LHCN-M2 (cell line): ENCODE results near the gene COL4A1. TPM values are rescaled to one million over a fixed set of nuclear protein-coding genes. Genes with fewer than 3 reads are reported as not detected.
A peak's percentile ranks its signal among the peaks of the same experiment; 100 is the strongest.
"Not testable (repeated sequence)": the region's sequence is repeated elsewhere in the genome, so short reads cannot be mapped to it uniquely, and the experiment has no call there.

Experiments used
- DNase-seq: peaks from one replicate; pipeline ENCODE4 v3.0.0-alpha.2; 2012; ENCODE audit warnings: low read depth
- total RNA-seq: library from RNA; depleted of rRNA; stranded (reverse); fragments of >200 nt; gene quantifications from 2 replicates; pipeline ENCODE4 v1.2.3, GENCODE V29; 2014

Gene COL4A1
- total RNA-seq, 1 experiment from 2014 or later = 68.5 TPM

DNA sequence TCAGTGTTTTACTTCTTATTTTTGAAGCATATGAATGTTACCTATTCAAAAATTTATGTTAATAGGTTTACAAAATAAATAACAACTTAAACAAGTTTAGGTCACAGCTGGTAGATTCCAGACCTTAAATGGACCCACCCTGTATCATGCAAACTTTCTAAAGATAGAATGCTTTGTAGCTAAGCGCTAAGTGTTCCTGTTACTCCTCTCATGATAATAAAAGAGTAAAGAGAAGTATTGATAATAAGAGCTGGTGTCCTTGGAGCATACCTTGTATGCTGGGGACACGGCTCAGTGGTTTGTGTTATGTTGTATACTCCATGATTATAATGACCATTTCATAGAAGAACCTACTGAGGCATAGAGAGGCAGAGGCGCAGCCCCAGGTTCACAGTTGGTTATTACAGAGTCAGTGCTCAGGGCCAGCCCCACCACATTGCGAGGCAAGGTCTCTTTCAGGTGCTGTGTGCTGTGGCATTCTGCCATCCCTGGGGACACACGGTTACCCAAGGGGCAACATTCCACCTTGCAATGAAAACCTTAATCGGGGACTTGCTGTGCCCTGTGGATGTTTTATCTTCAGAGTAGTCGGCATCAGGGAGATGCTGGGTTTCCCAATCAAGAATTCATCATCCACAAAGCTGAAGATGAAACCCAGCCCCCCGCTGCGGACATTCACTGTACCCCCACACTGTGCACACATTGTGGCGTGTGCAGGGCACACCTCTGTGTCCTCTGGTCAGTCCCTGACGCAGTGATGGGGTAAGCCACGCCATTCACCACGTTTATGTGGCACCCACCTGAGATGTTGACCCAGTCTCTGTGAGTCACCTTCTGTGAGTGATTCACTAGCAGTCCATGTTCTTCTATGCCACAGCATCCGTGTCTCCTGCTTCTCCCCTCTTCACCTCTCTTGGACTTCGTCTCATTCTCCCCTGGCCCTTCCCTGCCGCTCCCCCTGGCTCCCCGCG, 186.7 kb downstream of the COL4A1 start:
- no peak for DNase-seq

DNA sequence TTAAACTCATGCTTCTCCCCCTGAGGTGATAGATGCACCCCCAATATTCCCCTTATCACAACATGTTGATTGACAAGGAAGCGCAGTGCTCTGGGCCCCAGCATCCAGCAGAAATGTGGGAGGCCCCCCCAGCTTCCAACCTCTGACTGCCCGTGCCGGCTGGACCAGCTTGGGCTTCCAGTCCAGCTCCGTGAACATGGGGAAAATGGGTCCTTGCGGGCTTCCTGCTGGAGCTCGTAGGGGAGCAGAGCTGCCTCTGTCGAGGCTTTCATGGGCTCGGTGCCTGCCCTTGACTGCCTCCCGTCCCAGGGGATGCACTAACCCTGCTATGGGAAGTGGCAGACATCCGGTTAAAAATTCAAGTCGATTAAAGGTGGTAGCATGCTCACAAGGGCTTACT, 188.9 kb downstream of the COL4A1 start:
- no peak for DNase-seq

DNA sequence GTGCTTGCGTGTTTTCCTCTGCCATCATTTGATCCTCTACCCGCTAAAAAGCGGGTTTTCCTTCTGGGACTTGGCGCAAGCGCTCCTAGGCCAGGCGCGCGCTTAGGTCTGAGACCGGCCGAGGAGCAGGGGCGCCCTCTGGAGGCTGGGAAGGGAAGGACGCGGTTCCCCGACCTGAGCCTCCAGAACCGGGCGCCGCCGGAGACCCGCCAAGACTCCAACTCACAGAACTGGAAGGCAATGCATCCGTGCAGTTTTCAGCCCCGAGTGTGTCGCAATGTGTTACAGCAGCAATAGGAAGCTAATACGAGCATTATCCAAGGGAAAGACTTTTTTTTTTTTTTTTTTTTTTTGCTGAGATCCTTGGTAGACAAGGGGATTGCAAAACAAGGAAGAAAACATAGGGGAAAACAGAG, 190.9 kb downstream of the COL4A1 start:
- DNase-seq = no peak

DNA sequence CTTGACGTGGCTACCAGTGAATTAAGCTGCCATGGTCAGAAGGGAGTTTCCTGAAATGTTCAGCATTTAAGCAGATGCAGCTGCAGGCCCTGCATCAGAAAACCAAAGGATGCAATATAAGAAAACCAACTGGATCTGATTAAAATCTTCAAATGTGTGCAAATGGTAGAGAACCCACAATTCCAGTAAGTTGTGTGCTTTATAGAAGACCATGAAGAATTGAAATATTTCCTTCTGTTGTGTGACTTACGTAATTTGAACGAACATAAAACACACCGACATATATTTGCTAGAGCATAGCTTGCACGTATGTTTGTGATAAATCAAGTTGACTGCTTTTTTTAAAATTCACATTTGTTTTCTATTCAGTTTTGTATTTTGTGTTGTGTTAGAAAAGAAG, 191.4 kb downstream of the COL4A1 start:
- no peak for DNase-seq

- no peak for DNase-seq
Observed at GRCh38 chr13:110114316-110114715, 192.6 kb downstream of the COL4A1 start.

DNA sequence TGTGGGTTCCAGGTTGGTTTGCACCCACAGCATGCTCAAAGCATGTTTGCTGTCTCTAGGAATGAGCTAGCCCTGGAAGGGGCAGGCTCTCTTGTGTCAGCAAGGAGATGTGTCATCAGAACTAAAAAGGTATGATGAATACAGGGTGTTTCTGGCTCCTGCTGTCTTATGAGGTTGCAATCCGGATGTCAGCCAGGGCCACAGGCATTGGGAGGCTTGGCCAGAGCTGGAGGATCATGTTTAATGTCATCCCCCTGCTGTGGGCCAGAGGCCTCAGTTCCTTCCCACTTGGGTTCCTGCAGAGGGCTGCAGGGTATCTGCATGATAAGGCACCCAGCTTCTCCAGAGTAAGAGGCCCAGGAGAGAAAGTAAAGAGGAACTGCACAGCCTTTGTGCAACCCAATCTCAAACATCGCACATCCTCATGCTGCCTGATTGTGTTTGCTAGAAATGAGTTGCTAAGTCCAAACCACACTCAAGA, 193.6 kb downstream of the COL4A1 start:
- peak; percentile 67 for DNase-seq

DNA sequence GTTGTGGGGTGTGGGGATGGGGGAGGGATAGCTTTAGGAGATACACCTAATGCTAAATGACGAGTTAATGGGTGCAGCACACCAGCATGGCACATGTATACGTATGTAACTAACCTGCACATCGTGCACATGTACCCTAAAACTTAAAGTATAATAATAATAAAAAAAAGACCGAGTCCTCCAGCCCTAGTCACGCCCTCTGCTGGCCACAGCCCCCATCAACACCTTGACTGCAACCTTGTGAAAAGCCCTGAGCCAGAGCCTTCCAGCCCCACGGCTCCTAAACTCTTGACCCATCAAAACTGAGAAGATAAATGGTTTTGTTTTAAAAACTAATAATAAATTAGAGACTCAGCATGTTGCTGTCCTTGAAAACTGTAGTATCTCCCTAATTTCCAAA, 194.6 kb downstream of the COL4A1 start:
- DNase-seq = not testable (repeated sequence)

DNA sequence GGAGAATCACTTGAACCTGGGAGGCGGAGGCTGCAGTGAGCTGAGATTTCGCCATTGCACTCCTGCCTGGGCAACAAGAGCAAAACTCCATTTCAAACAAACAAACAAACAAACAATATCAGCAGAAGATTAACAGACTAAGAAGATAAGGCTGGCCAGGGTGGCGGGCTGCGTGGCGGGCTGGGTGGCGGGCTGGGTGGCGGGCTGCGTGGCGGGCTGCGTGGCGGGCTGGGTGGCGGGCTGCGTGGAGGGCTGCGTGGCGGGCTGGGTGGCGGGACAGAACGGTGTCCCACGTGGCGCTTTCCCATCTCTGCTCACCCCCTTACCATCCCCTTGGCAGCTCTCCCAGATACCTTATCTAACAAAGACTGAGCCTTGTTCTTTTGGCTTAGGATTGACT, 196.2 kb downstream of the COL4A1 start:
- no peak for DNase-seq

GRCh38 chr13:110109910-110110309, 197.0 kb downstream of the COL4A1 start:
- peak; percentile 92 for DNase-seq

- no peak for DNase-seq
Observed at GRCh38 chr13:110109140-110109783, 197.7 kb downstream of the COL4A1 start.

DNA sequence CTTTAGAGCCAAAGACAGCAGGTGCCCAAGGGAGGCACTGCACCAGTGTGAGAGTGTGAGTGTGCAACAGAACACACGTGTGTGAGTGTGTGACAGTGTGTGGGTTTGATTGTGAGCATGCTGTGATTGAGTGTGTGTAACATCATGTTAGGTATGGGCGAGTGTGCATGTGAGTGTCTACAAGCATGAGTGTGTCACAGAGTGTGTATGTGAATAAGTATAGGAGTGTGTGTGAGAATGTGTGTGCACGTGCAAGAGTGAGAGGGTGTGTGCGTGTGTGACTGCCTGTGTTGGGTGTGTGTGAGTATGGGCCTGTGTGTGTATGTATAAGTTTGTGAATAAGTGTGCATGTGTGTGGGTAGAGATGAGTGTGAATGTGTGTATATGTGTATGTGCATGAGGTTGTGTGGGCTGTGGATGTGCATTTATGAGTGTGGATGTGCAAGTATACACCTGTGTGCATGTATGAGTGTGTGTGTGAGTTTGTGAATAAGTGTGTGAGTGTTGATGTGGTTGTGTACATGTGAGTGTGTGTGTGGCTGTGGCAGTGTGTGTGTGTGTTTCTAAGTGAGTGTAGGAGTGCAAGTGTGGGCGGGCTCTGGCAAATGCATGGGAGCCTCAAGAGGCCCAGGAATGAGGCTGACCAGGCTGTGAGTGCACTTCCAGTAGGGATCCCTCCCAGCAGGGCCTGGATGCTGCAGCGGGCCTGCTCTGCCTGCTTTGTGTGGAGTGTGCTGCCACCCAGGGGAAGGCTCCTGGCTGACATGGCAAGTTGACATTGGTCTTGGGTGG, 198.4 kb downstream of the COL4A1 start:
- DNase-seq = peak; percentile 90

GRCh38 chr13:110107568-110108347, 199.2 kb downstream of the COL4A1 start:
- DNase-seq = no peak

- no peak for DNase-seq
Observed at GRCh38 chr13:110106726-110107125, 200.2 kb downstream of the COL4A1 start.

GRCh38 chr13:110105136-110105535, 201.8 kb downstream of the COL4A1 start:
- DNase-seq = no peak

DNA sequence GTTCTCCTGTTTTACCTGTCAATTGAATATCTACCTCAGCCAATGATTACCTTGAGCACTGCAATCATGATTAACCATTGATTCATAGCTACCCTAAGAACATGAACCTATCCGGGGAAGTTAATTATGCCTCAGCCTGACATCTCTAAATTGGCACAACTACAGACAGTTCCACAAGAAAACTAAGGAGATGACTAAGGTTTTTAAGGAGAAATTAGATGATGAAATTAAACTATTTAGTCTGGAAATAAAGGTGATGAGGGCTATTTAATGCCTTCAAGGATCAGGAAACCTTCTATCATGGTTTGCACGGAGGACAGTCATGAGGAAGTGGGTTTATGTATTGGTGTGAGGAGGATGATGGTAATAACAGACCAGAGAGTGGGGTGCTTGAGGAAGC, 203.4 kb downstream of the COL4A1 start:
- no peak for DNase-seq

GRCh38 chr13:110103026-110103425, 203.9 kb downstream of the COL4A1 start:
- peak; percentile 49 for DNase-seq

DNA sequence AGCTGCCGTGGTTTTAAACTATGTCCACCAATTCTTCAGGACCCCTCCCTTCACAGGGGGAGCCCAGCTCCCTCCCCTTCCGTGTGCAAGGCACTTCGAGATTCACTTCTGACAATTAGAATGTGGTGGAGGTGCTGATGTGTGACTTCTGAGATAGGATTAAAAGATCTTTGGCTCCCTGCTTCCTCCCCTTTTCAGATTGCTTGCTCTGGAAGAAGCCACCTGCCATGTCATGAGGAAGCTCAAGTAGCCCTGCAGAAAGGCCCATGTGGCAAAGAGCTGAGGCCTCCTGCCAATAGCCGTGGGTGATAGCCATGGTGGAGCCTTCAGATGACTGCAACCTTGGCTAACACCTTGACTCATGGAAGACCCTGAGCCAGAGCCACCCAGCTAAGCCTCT, 204.9 kb downstream of the COL4A1 start:
- DNase-seq = no peak

- DNase-seq = no peak
Observed at GRCh38 chr13:110099922-110100321, 207.0 kb downstream of the COL4A1 start.
